HepG2 (cell line): ENCODE data around the gene NOCT. TPM values are rescaled to one million over a fixed set of nuclear protein-coding genes. Genes with fewer than 3 reads are reported as not detected.

Experiments
- CTCF ChIP-seq: sonication (generic); formaldehyde crosslinking; IDR thresholded peaks from 2 replicates; pipeline ENCODE4 v1.5.0; 2020; ENCODE audit warnings: mild to moderate bottlenecking, missing genetic modification reagents, moderate library complexity
- EED ChIP-seq: sonication (generic); formaldehyde crosslinking; IDR thresholded peaks from 2 replicates; pipeline ENCODE4 v1.5.0; 2020; ENCODE audit warnings: mild to moderate bottlenecking, missing genetic modification reagents
- FOXA3 ChIP-seq: IDR thresholded peaks from 2 replicates; pipeline ENCODE4 v1.6.1; 2016; ENCODE audit warnings: missing genetic modification reagents, missing compliant biosample characterization
- FOXK1 ChIP-seq: sonication (generic); formaldehyde crosslinking; IDR thresholded peaks from 2 replicates; pipeline ENCODE4 v1.4.0; 2020; ENCODE audit warnings: low read depth, missing genetic modification reagents, borderline replicate concordance
- FOXO1 ChIP-seq: sonication (generic); formaldehyde crosslinking; IDR thresholded peaks from 2 replicates; pipeline ENCODE4 v1.4.0; 2020; ENCODE audit warnings: missing genetic modification reagents
- FOXP1 ChIP-seq, 2 experiments: fragments of 450-650 bp in 1 of 2; IDR thresholded peaks; 2 replicates each; pipeline ENCODE4 v1.6.1; 2017 to 2018; ENCODE audit warnings: antibody characterized with exemption in 1 of 2
- HMG20A ChIP-seq: IDR thresholded peaks from 2 replicates; pipeline ENCODE4 v1.6.1; 2016; ENCODE audit warnings: borderline replicate concordance
- PITX1 ChIP-seq: sonication (generic); formaldehyde crosslinking; IDR thresholded peaks from 2 replicates; pipeline ENCODE4 v1.5.1; 2020; ENCODE audit warnings: mild to moderate bottlenecking, missing genetic modification reagents
- POLR2AphosphoS2 ChIP-seq: IDR thresholded peaks from 2 replicates; pipeline ENCODE4 v1.6.1; 2011; ENCODE audit warnings: low read depth, low read length, improper control_type of control experiment
- PRDM4 ChIP-seq: sonication (generic); formaldehyde crosslinking; IDR thresholded peaks from 2 replicates; pipeline ENCODE4 v1.9.0; 2021; ENCODE audit warnings: missing genetic modification reagents, borderline replicate concordance
- RFX5 ChIP-seq: IDR thresholded peaks from 2 replicates; pipeline ENCODE4 v1.6.1; 2011; ENCODE audit warnings: low read depth, low read length, improper control_type of control experiment
- RXRB ChIP-seq: IDR thresholded peaks from 2 replicates; pipeline ENCODE4 v1.6.1; 2016; ENCODE audit warnings: borderline replicate concordance, missing genetic modification reagents, missing compliant biosample characterization
- SIN3B ChIP-seq: fragments of 150-350 bp; IDR thresholded peaks from 2 replicates; pipeline ENCODE4 v1.6.1; 2014; ENCODE audit warnings: low read length
- ZBTB40 ChIP-seq, 2 experiments: fragments of 450-650 bp in 1 of 2; sonication (generic) in 1 of 2; formaldehyde crosslinking in 1 of 2; IDR thresholded peaks; 2 replicates each; pipeline versions ENCODE4 v1.6.1 to v1.8.0; 2016 to 2022; ENCODE audit warnings: antibody characterized with exemption in 1 of 2, mild to moderate bottlenecking in 1 of 2, missing genetic modification reagents in 1 of 2
- ZNF792 ChIP-seq: IDR thresholded peaks from 2 replicates; pipeline ENCODE4 v1.6.1; 2016
- polyA plus RNA-seq, 8 experiments: library from polyadenylated mRNA; depleted of rRNA in 3 of 8; stranded (reverse) in 7 of 8; unstranded in 1 of 8; fragments of >200 nt; fragmentation: Illumina TruSeq in 4 of 8; extraction: Trizol in 4 of 8; gene quantifications; 2 replicates each; pipeline versions ENCODE4 v1.2.1 to v1.2.3, GENCODE V29; 2011 to 2016; ENCODE audit warnings: low read depth in 4 of 8, missing spikeins in 1 of 8, mixed read lengths in 1 of 8; ENCODE audit not compliant: insufficient read depth in 1 of 8
- total RNA-seq, 5 experiments: library from RNA; depleted of rRNA; stranded (reverse); fragments of >200 nt; fragmentation: Illumina TruSeq; extraction: Trizol; gene quantifications; 2 replicates each; pipeline ENCODE4 v1.2.3, GENCODE V29; 2016; ENCODE audit warnings: low read depth in 1 of 5

NOCT gene
- total and polyA plus RNA-seq, 2 of the 13 experiments (the other 11 are each of a cell fraction or from before 2014, with no cell fraction given): 3.6 to 13.1 TPM

GRCh38 chr4:138981930-138982390, 33.6 kb upstream of the NOCT start (continued):
- no peak for TF ChIP-seq PRDM4
- peak; percentile 41; the same call in 1 of the 2 replicates for TF ChIP-seq FOXA3
- 0 out of 2 replicates have a peak, but pooled peaks have one; percentile 30 for TF ChIP-seq HMG20A
- TF ChIP-seq POLR2AphosphoS2: no peak
- no peak for TF ChIP-seq SIN3B
- peak; percentile 62; the same call in 1 of the 2 replicates for TF ChIP-seq FOXO1 (CRISPR knock-in tag)
- TF ChIP-seq ZNF792 (CRISPR knock-in tag): no peak
- 0 out of 2 replicates have a peak, but pooled peaks have one; percentile 33 for TF ChIP-seq FOXK1
- TF ChIP-seq RXRB: peak; percentile 74
- no peak for TF ChIP-seq EED
- no peak for TF ChIP-seq ZBTB40 (IDR thresholded peaks at IDR 0.05)
- no peak for TF ChIP-seq ZBTB40 (CRISPR knock-in tag; IDR thresholded peaks at IDR 0.05)
- no peak for TF ChIP-seq FOXP1 (IDR thresholded peaks at IDR 0.05)
- peak; percentile 50; the same call in 1 of the 2 replicates for TF ChIP-seq FOXP1 (CRISPR knock-in tag; IDR thresholded peaks at IDR 0.05)
- peak; percentile 23; the same call in 1 of the 2 replicates for TF ChIP-seq CTCF (CRISPR knock-in tag)
- no peak for TF ChIP-seq PITX1
- no peak for TF ChIP-seq RFX5
